Midbrain (tissue), 1 donor: ENCODE data around the gene SAMD13.

Source experiments
- DNase-seq: peaks from one replicate; lab custom pipeline; 2025; lab: John Stamatoyannopoulos, UW

Gene SAMD13

GRCh38 chr1:84345220-84345619 lies 43.7 kb downstream of the SAMD13 start:
- no peak for DNase-seq

GRCh38 chr1:84347271-84347931 lies 45.9 kb downstream of the SAMD13 start:
- no peak for DNase-seq

- no peak for DNase-seq
These were observed 46.5 kb downstream of the SAMD13 start for GRCh38 chr1:84347932-84348555.

DNA sequence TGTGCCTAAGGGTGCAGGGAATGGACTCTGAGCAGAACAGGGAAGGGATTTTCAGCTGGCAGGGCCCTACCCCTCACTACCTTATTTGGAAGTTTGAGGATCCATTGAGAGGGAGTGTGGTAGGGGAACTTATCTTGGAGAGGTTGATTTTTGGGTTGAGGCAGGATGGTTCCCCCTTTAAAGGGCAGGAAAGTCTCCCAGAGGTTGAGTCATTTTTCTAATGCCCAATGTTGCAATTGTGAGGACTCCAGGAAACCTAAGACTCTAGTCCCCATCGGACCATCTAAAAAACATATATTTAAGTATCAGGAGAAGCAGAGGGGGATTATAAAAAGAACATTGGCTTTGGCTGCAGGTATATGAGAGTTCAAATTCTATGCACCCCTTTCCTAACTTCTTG lies 47.3 kb downstream of the SAMD13 start:
- DNase-seq, result no peak

GRCh38 chr1:84350104-84350503 lies 48.6 kb downstream of the SAMD13 start:
- no peak for DNase-seq

DNA sequence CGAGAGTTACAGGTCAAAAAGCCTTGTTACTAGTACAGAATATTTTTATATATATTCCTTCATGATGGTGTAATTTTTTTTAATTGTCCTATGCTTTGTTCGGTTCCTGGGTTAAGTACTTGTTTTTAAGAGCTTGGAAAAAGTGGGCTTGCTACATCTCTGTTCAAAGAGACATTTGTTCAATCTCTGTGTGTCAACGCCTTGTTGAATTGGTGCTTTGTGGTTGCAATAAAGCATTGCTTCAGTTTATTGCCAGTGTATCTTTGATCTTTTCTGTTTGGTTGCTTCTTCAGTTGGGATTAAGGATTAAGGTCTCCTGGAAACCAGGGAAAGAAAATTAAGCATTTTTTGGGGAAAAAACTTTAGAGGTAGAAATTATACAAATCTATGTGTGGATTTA lies 49.0 kb downstream of the SAMD13 start:
- DNase-seq, result peak; percentile 58

- DNase-seq, result no peak
These were observed 51.0 kb downstream of the SAMD13 start for GRCh38 chr1:84352298-84353106.

- DNase-seq, result no peak
These were observed 52.2 kb downstream of the SAMD13 start for GRCh38 chr1:84353695-84354094.

GRCh38 chr1:84355556-84355955 lies 54.0 kb downstream of the SAMD13 start:
- DNase-seq, result no peak

DNA sequence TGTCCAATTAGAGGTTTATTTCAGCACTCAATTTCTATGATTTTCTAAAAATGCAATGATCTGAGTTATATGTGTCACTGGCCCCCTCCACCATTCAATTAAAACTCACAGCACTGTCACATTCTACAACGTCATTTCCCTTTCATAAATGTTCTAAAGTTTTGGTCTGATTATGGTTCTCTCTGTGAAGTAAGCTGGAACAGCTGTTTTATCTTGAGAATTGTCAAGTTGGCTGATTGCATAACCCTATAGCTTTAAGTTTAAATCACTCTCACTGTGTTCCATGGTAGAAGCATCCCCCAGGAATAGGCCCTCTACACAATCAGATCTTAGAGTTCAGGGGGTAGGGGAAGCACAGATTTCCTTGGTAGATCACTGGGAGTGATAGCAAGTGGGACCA lies 55.4 kb downstream of the SAMD13 start:
- no peak for DNase-seq

DNA sequence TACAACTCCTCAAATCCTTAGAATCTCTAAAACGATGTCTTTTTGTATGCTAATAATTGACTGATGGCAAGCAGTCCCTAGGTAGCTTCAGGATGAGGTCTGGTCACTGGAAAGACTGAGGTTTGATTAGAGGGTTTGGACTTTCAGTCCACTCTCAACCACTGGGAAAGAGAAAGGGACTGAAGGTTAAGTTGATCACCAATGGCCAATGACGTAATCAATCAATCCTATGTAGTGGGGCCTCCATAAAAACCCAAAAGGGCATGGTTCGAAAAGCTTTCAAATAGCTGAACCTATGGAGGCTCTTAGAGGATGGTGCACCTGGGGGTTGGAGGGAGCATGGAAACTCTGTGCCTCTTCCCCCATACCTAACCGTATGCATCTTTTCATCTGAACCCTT lies 57.2 kb downstream of the SAMD13 start:
- DNase-seq, result no peak

- DNase-seq, result no peak
These were observed 58.8 kb downstream of the SAMD13 start for GRCh38 chr1:84360316-84360715.

GRCh38 chr1:84361796-84362195 lies 60.3 kb downstream of the SAMD13 start:
- DNase-seq, result no peak

GRCh38 chr1:84363019-84363418 lies 61.5 kb downstream of the SAMD13 start:
- no peak for DNase-seq

GRCh38 chr1:84363622-84364021 lies 62.1 kb downstream of the SAMD13 start:
- no peak for DNase-seq

DNA sequence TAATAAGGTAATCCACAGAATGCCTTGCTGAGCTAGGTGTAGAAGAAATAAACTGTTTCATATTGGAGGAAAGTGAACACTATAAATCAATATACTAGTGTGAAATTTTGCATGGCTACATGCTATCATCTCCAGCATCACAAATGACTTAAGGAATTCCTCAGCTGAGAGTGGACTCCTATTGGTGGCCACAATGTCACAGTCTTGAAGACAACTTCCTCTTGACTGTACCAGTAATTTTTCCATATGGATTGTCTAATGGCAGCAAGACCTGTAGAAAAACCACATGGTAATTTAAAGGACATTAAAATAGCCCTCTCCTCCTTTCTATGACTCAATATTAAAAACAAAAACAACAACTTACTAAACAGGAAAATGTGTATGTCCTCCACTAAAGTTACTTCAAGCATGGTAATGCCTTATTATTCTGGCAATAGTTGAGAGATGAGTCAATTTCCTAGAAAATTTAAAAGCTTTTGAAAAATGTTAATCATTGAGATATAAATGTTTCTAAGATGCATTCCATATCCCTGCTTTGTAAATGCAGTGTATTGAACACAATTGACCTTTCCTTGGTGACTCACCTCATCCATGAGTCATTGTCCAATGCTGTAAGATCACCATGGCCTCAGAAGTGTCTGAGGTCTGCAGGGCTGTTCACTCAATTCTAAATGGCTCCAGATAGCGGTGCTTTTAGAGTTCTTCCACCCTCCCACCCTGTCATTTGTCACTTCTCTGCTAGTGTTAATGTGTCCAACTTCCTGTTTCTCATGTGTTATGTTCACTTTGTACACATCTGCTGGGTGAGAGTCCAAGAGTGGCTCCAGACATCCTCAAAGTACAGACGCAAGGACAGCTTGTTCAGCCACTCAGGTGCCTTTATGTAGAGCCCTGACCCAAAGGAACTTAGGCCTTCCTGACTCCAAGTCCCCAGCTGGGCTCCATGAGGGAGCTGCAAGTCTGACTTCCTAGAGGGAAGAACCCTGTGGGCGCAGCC lies 64.0 kb downstream of the SAMD13 start:
- no peak for DNase-seq

GRCh38 chr1:84366786-84367185 lies 65.3 kb downstream of the SAMD13 start:
- DNase-seq, result no peak

DNA sequence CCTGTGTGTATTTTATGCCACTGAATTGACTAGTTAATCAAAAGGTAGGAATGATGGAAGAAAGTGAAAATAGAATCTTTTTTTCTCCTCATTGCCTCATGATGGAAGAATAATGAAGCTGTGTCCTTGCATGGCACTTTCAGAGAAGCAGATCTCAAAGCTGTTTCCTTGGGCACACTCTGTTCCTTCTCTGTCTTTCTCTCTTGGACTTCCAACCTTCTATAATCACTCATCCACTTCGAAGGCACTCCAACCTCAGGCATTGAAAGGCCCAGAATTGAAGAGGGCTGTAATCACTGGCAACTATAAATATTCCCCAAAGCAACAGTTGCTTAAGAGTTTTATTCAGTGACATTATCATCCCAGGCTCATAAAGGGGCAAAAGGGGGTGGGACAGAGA lies 65.7 kb downstream of the SAMD13 start:
- no peak for DNase-seq

- no peak for DNase-seq
These were observed 66.9 kb downstream of the SAMD13 start for GRCh38 chr1:84368441-84368840.

DNA sequence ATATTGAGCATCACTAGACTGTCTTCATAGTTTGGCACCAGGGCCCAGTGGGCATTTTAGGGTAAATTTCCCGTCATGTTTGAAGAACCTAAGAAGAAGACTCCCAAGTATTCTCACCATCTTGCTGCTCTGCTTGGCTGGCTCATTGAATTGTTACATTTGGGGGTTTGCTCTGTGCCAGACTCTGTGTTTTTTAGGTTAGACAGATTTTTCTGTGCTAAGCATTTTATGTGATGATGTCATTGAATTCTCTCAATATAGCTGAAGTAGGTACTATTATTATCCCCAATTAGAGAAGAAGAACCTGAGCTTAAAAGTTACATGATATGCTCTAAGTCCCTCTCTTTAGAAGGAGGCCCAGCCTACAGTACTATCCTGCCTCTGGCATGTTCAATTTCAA lies 68.8 kb downstream of the SAMD13 start:
- DNase-seq, result no peak

DNA sequence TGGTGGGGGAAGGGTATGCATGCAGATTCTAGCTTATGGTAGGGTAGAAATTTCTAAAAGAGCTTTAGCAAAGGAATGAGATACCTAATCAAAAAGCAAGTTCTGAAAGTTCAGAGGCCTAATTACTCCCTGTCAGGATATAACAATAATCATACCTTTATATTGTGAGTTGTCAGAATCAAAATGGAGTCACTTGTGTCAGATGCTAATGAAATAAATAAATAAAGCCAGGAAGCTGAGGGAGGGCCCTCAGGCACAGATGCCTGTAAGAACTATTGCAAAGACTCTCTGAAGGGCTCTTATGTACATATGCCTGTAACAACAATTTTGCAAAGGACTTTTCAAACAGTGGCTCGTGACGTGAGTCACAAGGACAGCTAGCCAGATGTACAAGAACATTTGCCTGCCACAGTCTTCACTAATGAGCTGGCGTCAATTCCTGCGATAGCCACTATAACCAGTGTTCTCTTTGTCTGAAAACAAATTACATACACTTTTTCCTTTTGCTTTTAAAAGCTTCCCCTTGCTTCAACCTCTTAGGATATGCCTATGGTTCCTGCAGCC lies 69.4 kb downstream of the SAMD13 start:
- no peak for DNase-seq
